H9 (cell line): Measurements from ENCODE around the gene SLC24A1. TPM values are rescaled to one million over a fixed set of nuclear protein-coding genes. Genes with fewer than 3 reads are reported as not detected.

Experiments used
- DNase-seq: peaks from one replicate; pipeline ENCODE4 v3.0.0-alpha.2; 2017
- H2AFZ ChIP-seq: one replicate; pipeline ENCODE4 v1.6.1; 2013; ENCODE audit warnings: mild to moderate bottlenecking, low read length, control low read depth, moderate library complexity
- H2AK5ac ChIP-seq: 2 replicates; pipeline ENCODE4 v1.6.1; 2013; ENCODE audit warnings: low read length, control low read depth, mixed read lengths; ENCODE audit not compliant: insufficient read length
- H2BK120ac ChIP-seq: one replicate; pipeline ENCODE4 v1.6.1; 2013; ENCODE audit warnings: low read depth, mild to moderate bottlenecking, low read length, control low read depth, inconsistent platforms; ENCODE audit not compliant: poor library complexity, severe bottlenecking
- H2BK12ac ChIP-seq: 2 replicates; pipeline ENCODE4 v1.6.1; 2013; ENCODE audit warnings: low read length, control low read depth, mixed read lengths, low read depth; ENCODE audit not compliant: insufficient read length
- H2BK15ac ChIP-seq: 2 replicates; pipeline ENCODE4 v1.6.1; 2013; ENCODE audit warnings: low read depth, low read length, control low read depth
- H2BK20ac ChIP-seq: one replicate; pipeline ENCODE4 v1.6.1; 2013; ENCODE audit warnings: low read depth, mild to moderate bottlenecking, low read length, control low read depth, inconsistent platforms; ENCODE audit not compliant: poor library complexity, severe bottlenecking
- H2BK5ac ChIP-seq: 2 replicates; pipeline ENCODE4 v1.6.1; 2013; ENCODE audit warnings: low read length, control low read depth, mixed read lengths; ENCODE audit not compliant: insufficient read length
- H3K14ac ChIP-seq: 2 replicates; pipeline ENCODE4 v1.6.1; 2013; ENCODE audit warnings: low read length, control low read depth; ENCODE audit not compliant: insufficient read depth
- H3K18ac ChIP-seq: 2 replicates; pipeline ENCODE4 v1.6.1; 2013; ENCODE audit warnings: low read depth, mild to moderate bottlenecking, mixed read lengths, low read length, control low read depth; ENCODE audit not compliant: insufficient read length
- H3K23ac ChIP-seq: 2 replicates; pipeline ENCODE4 v1.6.1; 2013; ENCODE audit warnings: low read length, control low read depth, mixed read lengths, low read depth; ENCODE audit not compliant: insufficient read length
- H3K23me2 ChIP-seq: 2 replicates; pipeline ENCODE4 v1.6.1; 2013; ENCODE audit warnings: low read depth, mild to moderate bottlenecking, mixed read lengths, low read length, control low read depth; ENCODE audit not compliant: insufficient read length, poor library complexity, severe bottlenecking
- H3K27ac ChIP-seq: 2 replicates; pipeline ENCODE4 v1.5.1; 2013; ENCODE audit warnings: low read length, control low read depth, mixed read lengths, low read depth; ENCODE audit not compliant: insufficient read length
- H3K27me3 ChIP-seq: 2 replicates; pipeline ENCODE4 v1.6.1; 2013; ENCODE audit warnings: low read length, control low read depth, inconsistent platforms; ENCODE audit not compliant: insufficient read depth
- H3K4ac ChIP-seq: 2 replicates; pipeline ENCODE4 v1.6.1; 2013; ENCODE audit warnings: low read depth, mild to moderate bottlenecking, control low read depth, inconsistent platforms, low read length, moderate library complexity
- H3K4me1 ChIP-seq: 2 replicates; pipeline ENCODE4 v1.6.1; 2013; ENCODE audit warnings: low read length, control low read depth, inconsistent platforms; ENCODE audit not compliant: insufficient read depth
- H3K4me2 ChIP-seq: 2 replicates; pipeline ENCODE4 v1.6.1; 2013; ENCODE audit warnings: low read length, control low read depth, mixed read lengths; ENCODE audit not compliant: insufficient read length, insufficient read depth
- H3K56ac ChIP-seq: 2 replicates; pipeline ENCODE4 v1.6.1; 2013; ENCODE audit warnings: low read depth, mild to moderate bottlenecking, mixed read lengths, low read length, control low read depth; ENCODE audit not compliant: insufficient read length
- H3K79me1 ChIP-seq: 2 replicates; pipeline ENCODE4 v1.6.1; 2013; ENCODE audit warnings: low read depth, mild to moderate bottlenecking, moderate library complexity, low read length, control low read depth, inconsistent platforms; ENCODE audit not compliant: insufficient read depth, poor library complexity, severe bottlenecking
- H3K79me2 ChIP-seq: 2 replicates; pipeline ENCODE4 v1.6.1; 2013; ENCODE audit warnings: low read length, control low read depth, inconsistent platforms; ENCODE audit not compliant: insufficient read depth
- H3K9ac ChIP-seq: 2 replicates; pipeline ENCODE4 v1.6.1; 2013; ENCODE audit warnings: low read length, control low read depth, mixed read lengths; ENCODE audit not compliant: insufficient read length; ENCODE audit errors: extremely low read depth
- H3K9me3 ChIP-seq: one replicate; pipeline ENCODE4 v1.6.1; 2013; ENCODE audit warnings: low read depth, low read length, inconsistent platforms; ENCODE audit not compliant: control insufficient read depth
- H3T11ph ChIP-seq: one replicate; pipeline ENCODE4 v1.6.1; 2013; ENCODE audit warnings: mild to moderate bottlenecking, low read length, control low read depth, inconsistent platforms
- H4K20me1 ChIP-seq: one replicate; pipeline ENCODE4 v1.6.1; 2013; ENCODE audit not compliant: control insufficient read depth, insufficient read length, insufficient read depth
- H4K5ac ChIP-seq: 2 replicates; pipeline ENCODE4 v1.6.1; 2013; ENCODE audit warnings: low read depth, mild to moderate bottlenecking, mixed read lengths, low read length, control low read depth; ENCODE audit not compliant: insufficient read length
- H4K8ac ChIP-seq: replicated peaks from 2 replicates; pipeline ENCODE4 v1.6.1; 2013; ENCODE audit warnings: low read length, control low read depth, mixed read lengths, low read depth; ENCODE audit not compliant: insufficient read length
- H4K91ac ChIP-seq: 2 replicates; pipeline ENCODE4 v1.6.1; 2013; ENCODE audit warnings: low read depth, mild to moderate bottlenecking, moderate library complexity, mixed read lengths, low read length, control low read depth; ENCODE audit not compliant: insufficient read length
- H3K27ac Mint-ChIP-seq, 3 experiments: 2 replicates in 2 of 3; 3 replicates in 1 of 3; pipeline ENCODE4 v1.8.0; 2020 to 2021; ENCODE audit warnings: mixed read lengths in 3 of 3, mild to moderate bottlenecking in 1 of 3, moderate library complexity in 1 of 3
- H3K27me3 Mint-ChIP-seq: 2 replicates; pipeline ENCODE4 v1.8.0; 2021; ENCODE audit warnings: low read depth, mild to moderate bottlenecking, moderate library complexity, mixed read lengths
- H3K36me3 Mint-ChIP-seq, 3 experiments: 2 replicates in 2 of 3; 3 replicates in 1 of 3; pipeline ENCODE4 v1.8.0; 2020 to 2021; ENCODE audit warnings: low read depth in 3 of 3, mixed read lengths in 3 of 3; ENCODE audit not compliant: insufficient read depth in 1 of 3
- H3K4me1 Mint-ChIP-seq, 2 experiments: 2 replicates each; pipeline ENCODE4 v1.8.0; 2020; ENCODE audit warnings: mixed read lengths in 2 of 2
- H3K4me3 Mint-ChIP-seq, 2 experiments: 2 replicates in 1 of 2; 3 replicates in 1 of 2; pipeline ENCODE4 v1.8.0; 2020 to 2021; ENCODE audit warnings: mild to moderate bottlenecking in 2 of 2, mixed read lengths in 2 of 2, moderate library complexity in 1 of 2
- H3K9me3 Mint-ChIP-seq, 2 experiments: 2 replicates in 1 of 2; 3 replicates in 1 of 2; pipeline ENCODE4 v1.8.0; 2020; ENCODE audit warnings: mild to moderate bottlenecking in 2 of 2, mixed read lengths in 2 of 2, moderate library complexity in 1 of 2
- CTCF ChIP-seq: fragments of 200-600 bp; sonication (generic); conservative IDR thresholded peaks from 3 replicates; pipeline ENCODE4 v1.8.0; 2021; ENCODE audit warnings: antibody characterized with exemption, mild to moderate bottlenecking
- WGBS: extraction: QIAGEN DNeasy Blood & Tissue Kit; methylation state at CpG from one replicate; pipeline ENCODE4 v1.1.7; 2013; ENCODE audit warnings: missing lambda C conversion rate, low lambda C conversion rate, mixed read lengths; ENCODE audit not compliant: insufficient read length; ENCODE audit errors: extremely low coverage; 5-methylcytosine and 5-hydroxymethylcytosine counted together
- total RNA-seq: library from RNA; stranded (reverse); gene quantifications from 2 replicates; pipeline ENCODE4 v1.2.1, GENCODE V29; 2021

The SLC24A1 gene
- total RNA-seq, 1 experiment from 2014 or later = 8.6 TPM

- Histone ChIP-seq H3K9ac (no peak overlapping the region), H3K23ac (no peak overlapping the region), H4K5ac (no peak overlapping the region), H3K18ac (no peak overlapping the region), H3K4me2 (no peak overlapping the region), H3T11ph (no peak overlapping the region), H4K8ac (no peak overlapping the region), H2BK12ac (no peak overlapping the region), H4K91ac (no peak overlapping the region), H4K20me1 (no peaks in the 10 kb centered on the region), H3K56ac (no peak overlapping the region), H3K27ac (no peak overlapping the region), H3K23me2 (no peaks in the 10 kb centered on the region), H2BK120ac (no peak overlapping the region), H2BK20ac (no peak overlapping the region), H2AK5ac (no peak overlapping the region), H3K14ac (no peak overlapping the region), H2AFZ (no peak overlapping the region), H3K9me3 (no peaks in the 10 kb centered on the region), H3K4me1 (no peaks in the 10 kb centered on the region), H2BK5ac (no peak overlapping the region), H3K79me1 (no peaks in the 10 kb centered on the region), H3K79me2 (no peaks in the 10 kb centered on the region), H2BK15ac (no peak overlapping the region), H3K27me3 (no peaks in the 10 kb centered on the region), H3K4ac (no peak overlapping the region)
- no CpG with 5 or more reads among the region's 2 CpGs for WGBS
- TF ChIP-seq CTCF = no peak
- DNase-seq = no peak
- no peaks in the 10 kb centered on the region for H3K4me1 Mint-ChIP-seq
- H3K36me3 Mint-ChIP-seq = no peaks in the 10 kb centered on the region
- H3K27me3 Mint-ChIP-seq = no peaks in the 10 kb centered on the region
- H3K4me3 Mint-ChIP-seq = no peak overlapping the region
- no peaks in the 10 kb centered on the region for H3K9me3 Mint-ChIP-seq
- no peak overlapping the region for H3K27ac Mint-ChIP-seq
Observed at GRCh38 chr15:65676123-65676522, 54.4 kb downstream of the SLC24A1 start.
